GM18870 (cell line): ENCODE results near the gene STUM.

Experiments used
- ATAC-seq: cut with Tn5 transposase; IDR thresholded peaks from one replicate; pipeline ENCODE4 v1.9.1; 2021; ENCODE audit warnings: moderate library complexity; ENCODE audit not compliant: unreplicated experiment

STUM gene

DNA sequence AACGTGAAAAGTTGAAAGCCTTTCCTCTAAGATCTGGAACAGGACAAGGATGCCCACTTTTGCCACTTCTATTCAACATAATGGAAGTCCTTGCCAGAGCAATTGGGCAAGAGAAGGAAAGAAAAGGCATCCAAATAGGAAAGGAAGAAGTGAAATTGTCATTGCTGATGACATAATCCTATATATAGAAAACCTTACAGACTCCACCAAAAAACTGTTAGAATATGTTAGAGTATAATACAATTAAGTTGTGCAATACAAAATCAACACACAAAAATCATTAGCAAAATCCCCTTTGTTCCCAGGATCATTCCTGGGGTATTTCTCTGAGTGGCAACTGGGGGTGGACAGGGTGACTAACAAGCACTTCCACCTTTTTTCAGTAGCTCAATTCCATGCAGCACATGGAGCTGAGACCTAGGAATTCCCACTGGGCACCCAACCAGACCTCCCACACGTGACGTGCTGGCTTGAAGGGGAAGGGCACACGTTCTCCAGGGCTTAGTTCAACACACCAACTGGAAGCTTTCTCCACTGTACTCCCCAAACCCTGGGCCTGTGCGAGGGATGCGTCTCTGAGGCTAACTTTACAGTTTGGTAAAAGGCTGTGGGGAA, 9.6 kb downstream of the STUM start:
- no peak for ATAC-seq

DNA sequence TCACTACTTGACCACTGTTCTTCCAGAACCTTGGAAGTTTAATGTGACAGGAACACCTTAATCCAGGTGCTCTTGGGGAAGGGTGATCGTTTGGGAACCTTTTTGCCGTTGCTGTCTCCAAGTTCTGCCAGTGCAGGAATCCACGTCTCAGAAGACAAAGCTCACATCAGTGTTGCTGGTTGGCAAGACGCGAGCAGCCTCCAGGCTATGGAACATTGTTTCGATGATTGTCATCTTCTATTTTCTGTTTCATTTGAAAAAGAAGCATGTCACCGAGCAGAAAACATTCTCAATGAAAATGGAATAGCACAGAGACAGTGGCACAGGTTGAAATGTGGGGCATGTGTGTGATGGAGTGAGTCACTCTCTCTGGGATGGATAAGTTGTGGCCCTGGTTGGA, 11.7 kb downstream of the STUM start:
- no peak for ATAC-seq

- ATAC-seq, result no peak
These were observed 14.4 kb downstream of the STUM start for GRCh38 chr1:226562989-226563388.

- no peak for ATAC-seq
These were observed 15.1 kb downstream of the STUM start for GRCh38 chr1:226563666-226564065.

- ATAC-seq, result no peak
These were observed 16.9 kb downstream of the STUM start for GRCh38 chr1:226565476-226565875.

DNA sequence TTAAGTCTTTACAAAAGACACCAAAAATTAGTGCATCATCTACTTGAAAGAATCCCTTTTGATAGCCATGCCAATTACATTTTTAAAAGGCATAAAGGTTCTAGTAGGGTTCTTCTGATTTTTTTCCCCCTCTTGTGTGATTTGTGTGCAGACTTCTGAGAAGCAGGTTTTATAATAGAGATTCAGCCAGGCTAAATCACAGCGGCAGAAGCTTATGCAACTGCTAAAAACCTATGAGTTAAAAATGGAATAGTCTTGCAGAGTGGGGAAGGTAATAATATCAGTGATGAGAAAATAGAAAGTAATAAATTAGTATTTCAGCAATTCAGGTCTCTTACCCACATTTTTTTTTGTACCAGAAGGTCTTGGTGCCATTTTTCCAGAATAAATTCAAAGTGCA, 17.7 kb downstream of the STUM start:
- no peak for ATAC-seq

- no peak for ATAC-seq
These were observed 18.2 kb downstream of the STUM start for GRCh38 chr1:226566760-226567159.

GRCh38 chr1:226568077-226568831, 19.7 kb downstream of the STUM start:
- no peak for ATAC-seq

DNA sequence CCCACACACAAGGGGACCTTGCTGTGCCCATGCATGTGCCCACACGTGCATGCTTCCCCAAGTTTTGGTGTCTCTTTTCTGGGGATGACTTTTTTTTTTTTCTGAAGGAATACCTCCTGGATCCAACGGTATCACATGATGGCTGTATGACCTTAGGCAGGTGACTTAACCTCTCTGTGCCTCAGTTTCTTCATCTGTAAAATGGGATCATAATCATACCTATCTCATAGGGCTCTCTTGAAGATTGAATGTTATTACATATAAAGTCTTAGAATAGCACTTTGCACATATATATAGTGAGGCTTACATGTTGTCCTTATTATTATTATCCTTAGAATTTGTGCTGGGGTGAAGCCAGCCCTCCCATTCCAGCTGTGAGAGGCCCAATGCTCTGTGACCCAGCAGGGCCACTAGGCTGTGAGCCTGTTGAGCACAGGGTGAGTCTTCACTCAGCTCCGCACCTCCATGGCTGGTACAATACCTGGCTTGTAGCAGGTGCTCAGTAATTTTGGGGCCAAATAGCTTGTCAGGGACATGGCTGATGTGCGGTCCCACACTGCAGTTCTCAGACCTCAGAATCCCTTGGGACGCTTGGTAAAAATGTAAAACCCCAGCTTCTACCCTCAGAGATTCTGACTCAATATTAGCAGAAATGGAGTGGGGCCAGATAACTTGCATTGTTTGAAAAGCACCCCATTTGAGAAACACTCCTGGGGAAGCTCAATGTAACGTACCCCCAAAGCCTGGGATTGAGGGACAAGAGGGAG, 20.6 kb downstream of the STUM start:
- no peak for ATAC-seq

DNA sequence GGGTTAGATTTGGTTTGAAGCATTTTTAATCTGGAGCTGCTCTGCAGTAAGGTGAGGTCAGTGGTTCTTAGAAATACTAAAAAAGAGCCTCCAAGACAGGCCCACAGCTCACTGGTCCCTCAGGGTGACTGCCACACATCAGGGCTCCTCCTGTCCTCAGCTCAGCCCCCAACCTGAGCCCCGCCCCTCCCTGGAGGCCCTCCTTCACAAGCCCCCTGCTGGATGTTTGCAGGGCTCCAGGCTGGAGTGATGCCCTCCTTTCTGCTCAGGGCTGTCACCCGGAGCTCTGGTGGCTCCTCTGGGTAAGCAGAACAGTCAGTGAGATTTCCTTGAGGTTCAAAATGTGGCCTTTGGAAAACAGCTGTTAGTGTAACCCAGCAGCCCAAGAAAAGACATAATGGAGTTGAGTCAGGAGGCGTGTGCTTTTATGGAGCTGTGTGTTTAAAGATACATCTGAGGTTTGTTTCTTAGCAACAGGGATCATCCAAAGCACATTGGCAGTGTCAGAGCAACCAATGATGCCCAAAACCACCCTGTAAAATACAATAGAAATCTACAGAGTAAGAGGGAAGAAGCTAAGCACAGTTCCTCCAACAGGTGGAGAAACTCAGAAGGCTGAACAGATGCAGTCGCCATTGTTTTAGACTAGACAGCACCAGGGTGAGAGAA, 21.4 kb downstream of the STUM start:
- ATAC-seq, result no peak

- no peak for ATAC-seq
These were observed 23.3 kb downstream of the STUM start for GRCh38 chr1:226571893-226572292.

- ATAC-seq, result no peak
These were observed 23.8 kb downstream of the STUM start for GRCh38 chr1:226572325-226572726.

DNA sequence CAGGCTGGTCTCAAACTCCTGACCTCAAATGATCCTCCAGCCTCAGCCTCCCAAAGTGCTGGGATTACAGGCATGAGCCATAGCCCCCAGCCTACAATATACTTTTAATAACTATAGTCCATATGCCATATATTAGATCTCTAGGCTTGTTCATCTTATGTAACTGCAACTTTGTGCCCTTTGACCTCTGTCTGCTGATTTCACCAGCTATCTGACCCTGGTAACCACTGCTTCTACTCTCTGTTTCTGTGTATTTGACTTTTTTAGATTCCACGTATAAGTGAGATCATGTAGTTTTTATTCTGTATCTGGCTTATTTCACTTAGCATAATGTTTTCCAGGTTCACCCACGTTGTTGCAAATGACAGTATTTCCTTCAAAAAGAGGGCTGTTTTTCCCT, 25.5 kb downstream of the STUM start:
- no peak for ATAC-seq

DNA sequence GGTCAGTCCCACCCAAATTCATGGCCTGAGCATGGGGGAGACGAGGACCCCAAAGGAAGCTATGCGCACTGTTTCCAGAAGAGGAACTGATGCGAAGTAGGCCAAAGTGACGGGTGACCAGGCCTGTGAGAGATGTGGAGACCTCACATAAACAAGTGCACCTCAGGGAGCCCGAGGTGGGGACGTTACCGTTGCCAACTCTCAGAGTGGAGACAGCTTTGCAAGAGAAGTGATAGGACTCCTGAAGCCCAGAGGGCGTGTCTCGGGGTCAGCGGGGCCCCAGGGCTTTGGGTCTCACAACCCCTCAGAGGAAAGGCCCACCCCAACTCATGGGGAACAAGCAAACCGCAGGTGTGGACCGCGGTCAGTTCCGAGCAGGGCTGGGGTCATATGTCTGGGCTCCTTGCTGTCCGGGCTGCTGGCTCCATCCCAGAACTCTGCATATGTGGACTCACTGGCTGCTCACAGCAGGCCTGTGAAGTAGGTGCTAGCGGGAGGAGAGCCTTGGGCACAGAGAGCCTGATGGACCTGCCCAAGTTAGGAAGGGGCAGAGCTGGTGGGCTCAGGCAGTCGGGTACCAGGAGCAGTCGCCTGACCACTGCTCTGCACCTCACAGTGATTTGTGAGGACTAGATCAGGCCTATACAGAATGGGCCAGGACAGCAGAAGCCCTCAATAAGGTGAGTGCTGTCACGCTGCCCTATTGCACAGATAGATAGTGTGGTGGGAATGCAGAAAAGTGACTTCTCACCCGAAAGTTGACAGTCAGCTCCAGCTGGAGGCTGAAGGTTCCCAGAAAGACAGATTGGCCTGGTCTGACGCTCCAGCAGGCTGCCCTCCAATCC, 26.2 kb downstream of the STUM start:
- ATAC-seq, result no peak

GRCh38 chr1:226575436-226575720, 26.8 kb downstream of the STUM start:
- no peak for ATAC-seq

- no peak for ATAC-seq
These were observed 27.3 kb downstream of the STUM start for GRCh38 chr1:226575739-226576378.

DNA sequence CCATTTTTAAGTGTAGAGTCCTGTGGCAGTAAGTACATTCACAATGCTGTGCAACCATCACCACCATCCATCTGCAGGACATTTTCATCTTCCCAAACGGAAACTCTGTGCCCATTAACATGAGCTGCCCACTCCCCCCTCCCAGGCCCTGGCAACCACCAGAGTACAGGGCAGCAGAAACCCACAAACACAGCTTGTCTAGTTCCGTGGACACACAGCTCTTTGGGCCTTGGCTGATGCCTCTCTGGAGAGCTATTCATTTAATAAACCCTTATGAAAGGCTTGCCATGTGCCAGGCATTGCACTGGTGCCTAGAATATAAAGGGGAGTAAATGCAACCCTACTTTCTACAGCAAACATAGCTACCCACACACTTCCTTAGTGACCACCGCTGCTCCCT, 28.0 kb downstream of the STUM start:
- no peak for ATAC-seq

- no peak for ATAC-seq
These were observed 29.0 kb downstream of the STUM start for GRCh38 chr1:226577401-226578180.

DNA sequence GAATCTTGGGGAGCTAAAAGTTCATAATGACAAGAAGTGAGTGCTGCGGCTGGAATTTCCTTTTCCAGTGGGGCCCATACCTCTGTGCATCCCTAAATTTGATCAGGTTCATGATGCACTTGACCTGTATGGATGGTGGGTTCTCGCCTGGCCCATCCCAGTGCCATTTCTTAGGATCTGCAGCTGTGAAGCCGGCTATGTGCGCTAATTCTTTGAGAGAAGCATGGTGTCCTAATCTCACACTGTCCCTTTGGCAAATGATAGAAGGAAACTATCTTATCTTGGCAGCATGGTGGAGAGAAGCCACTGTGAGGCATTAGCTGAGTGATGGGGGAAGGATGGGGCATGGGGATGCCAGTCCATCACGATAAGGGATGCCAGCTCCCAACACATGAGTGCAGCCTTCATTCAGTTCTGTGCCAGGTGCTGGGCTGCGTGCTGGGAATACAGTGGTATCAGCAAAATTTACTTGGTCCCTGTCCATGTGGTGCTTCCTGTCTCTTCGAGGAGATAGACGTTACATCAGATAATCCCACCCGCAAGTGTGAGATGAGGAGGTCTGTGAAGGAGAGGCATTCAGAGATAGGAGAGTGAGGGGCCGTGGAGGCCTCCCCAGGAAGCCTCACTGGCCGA, 30.5 kb downstream of the STUM start:
- no peak for ATAC-seq
